GM18907 (cell line): ENCODE results near the gene GTF2H2C.
A peak's percentile ranks its signal among the peaks of the same experiment; 100 is the strongest.
"Not testable (repeated sequence)": the region's sequence is repeated elsewhere in the genome, so short reads cannot be mapped to it uniquely, and the experiment has no call there.

ENCODE experiments used
- ATAC-seq: cut with Tn5 transposase; IDR thresholded peaks from one replicate; pipeline ENCODE4 v1.9.1; 2021; ENCODE audit warnings: mild to moderate bottlenecking, moderate library complexity; ENCODE audit not compliant: unreplicated experiment

GTF2H2C gene

GRCh38 chr5:69560587-69561431, 818 bp downstream of the GTF2H2C start:
- not testable (repeated sequence) for ATAC-seq

GRCh38 chr5:69566172-69566571, 6.2 kb downstream of the GTF2H2C start:
- ATAC-seq: not testable (repeated sequence)

DNA sequence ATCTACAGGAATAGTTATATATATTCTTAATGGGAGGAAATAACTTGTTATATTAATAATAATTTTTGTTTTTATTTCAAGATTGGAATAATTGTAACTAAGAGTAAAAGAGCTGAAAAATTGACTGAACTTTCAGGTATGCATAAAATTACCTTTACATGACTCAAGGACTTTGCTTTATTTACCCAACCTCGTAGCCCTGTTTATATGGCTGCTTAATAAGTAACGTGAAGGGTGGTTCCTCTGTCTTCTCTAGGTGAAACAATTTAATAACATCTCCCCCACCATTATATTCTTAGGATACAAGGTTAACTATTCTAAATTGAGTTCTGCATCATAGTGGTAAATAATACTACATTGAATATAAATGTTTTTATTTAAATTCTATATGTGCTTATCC, 8.1 kb downstream of the GTF2H2C start:
- not testable (repeated sequence) for ATAC-seq

DNA sequence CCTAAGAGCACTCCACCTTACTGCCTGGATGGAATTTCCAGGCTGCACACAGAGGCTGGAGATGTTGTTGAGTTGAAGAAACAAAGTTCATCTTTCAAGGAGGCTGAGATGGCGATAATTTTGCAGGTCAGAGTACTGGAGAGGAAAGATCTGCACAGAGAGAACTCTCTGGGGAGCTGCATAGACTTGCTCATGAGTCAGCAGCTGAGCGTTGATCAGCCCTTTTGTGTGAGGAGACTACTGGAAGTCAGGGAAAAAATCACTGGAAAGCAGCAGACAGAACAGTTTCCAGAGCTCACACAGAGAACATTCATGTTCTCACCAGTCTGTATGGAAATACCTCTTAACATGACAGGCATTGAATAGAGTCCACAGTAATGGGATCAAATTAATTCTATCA, 23.4 kb downstream of the GTF2H2C start:
- not testable (repeated sequence) for ATAC-seq

DNA sequence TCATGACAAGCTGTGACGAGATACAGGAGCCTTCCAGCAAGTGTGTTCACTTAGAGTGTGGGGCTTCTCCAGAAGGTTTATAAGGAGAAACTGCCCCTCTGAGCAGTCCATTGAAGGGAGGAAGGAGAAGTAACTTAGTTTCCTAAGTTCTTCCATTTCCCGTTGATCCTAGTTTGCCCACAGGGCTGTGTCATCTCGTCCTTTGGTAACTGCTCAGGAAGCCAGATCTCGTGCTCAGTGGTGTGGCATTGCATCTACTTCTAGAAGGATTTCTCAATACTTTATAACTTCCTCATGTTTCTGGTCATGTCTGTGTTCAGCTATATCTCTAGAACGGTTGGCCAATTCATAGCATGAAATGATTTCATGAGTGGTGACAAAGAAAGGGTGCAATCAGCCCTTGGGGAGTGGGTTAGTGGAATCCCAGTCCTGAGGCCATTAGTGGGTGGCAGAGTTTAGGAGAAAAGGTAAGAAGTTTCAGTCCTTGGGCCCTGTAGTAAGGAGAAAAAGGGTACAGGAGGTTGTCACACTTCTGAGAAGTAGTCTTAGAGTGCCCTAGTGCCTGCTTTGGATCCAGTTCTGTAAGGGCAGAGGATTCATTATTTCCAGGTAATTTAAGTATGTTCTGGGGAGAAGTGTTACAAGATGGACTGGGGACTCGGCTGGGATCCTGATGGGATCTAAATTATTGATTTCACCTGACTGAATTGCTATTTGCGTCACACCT, 36.3 kb downstream of the GTF2H2C start:
- not testable (repeated sequence) for ATAC-seq

DNA sequence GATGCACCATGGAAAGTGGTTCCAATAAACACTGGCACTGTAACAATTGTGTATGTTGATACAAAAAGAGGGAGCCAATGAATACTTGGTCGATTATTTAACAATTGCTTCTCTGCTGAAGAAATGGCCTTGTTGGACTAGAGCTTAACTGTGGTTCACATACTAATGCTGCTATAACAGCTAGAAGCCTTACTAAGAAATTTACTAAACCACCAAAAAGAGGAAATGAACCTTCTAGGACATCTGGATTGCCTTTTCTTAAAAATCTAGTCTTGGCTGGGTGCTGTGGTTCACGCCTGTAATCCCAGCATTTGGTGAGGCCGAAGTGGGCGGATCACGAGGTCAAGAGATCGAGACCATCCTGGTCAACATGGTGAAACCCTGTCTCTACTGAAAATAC, 42.0 kb downstream of the GTF2H2C start:
- peak; percentile 80 for ATAC-seq

DNA sequence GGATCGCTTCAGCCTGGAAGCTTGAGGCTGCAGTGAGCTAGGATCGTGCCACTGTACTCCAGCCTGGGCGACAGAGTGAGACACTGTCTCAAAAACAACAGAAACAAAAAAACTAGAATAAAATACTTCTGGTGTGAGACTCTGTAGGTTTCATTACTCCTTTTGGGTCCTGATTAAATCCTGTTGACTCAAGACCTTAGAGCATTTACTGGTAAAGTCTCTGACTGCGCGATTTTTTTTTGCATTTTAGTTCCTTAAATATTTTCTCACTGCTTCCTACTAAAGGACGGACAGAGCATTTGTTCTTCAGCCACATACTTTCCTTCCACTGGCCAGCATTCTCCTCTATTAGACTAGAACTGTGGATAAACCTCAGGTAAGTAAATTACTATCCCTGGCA, 46.8 kb downstream of the GTF2H2C start:
- not testable (repeated sequence) for ATAC-seq

DNA sequence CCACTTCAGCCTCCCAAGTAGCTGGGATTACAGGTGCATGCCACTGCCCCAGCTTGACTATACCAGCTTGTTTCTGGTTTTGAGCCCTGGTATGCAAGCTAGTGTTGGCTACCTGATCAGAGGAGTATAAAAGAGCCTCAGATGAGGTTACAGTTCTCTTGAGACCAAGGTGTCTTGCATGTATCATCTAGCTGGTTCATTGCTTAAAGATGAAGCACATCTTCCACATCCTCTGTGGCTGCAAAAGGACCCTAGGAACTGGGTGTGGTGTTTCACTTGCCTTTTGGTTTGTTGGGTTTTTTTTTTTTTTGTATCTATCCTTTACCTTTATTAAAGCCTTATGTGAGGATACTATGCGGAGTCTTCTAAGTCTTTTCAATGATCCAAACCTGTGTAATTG, 47.8 kb downstream of the GTF2H2C start:
- ATAC-seq: not testable (repeated sequence)

GRCh38 chr5:69608861-69609496, 49.0 kb downstream of the GTF2H2C start:
- not testable (repeated sequence) for ATAC-seq

DNA sequence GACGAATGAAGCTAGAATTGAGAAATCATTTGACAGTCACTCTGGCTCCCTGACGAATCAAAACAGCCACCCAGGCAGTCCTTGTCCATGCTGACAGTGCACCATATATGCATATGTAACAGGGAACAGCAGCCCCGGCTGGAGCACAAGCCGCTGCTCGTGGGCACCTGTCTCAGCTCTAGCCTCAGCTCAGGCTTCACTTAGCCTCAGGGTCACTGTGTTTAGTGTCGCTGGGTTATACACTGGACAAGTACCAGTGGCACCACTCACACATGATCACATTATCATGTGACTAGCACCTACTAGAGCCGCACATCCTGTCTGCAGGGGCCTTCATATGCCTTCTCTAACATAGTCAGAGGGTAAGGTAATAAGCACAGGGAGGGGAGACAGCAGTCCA, 54.9 kb downstream of the GTF2H2C start:
- ATAC-seq: not testable (repeated sequence)

DNA sequence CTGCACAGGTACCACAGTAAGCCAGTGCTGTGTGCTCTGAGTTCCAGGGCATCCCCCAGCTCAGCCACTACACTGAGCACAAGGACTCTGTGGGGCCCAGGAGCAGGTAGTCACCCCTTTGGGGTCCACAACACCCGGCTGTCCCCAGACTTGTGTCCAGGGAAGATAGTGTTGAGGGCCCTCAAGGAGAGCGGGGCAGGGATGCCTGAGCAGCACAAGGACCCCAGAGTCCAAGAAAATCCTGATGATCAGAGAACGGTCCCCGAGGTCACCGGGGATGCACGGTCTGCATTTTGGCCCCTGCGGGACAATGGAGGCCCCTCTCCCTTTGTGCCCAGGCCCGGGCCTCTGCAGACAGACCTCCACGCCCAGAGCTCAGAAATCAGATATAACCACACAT, 71.9 kb downstream of the GTF2H2C start:
- ATAC-seq: not testable (repeated sequence)
